GM12872 (cell line): ENCODE data around the gene MYH4.

Source experiments
- CTCF ChIP-seq: IDR thresholded peaks from 3 replicates; pipeline ENCODE4 v1.5.1; 2011; ENCODE audit warnings: low read depth, mild to moderate bottlenecking, low read length, moderate library complexity; ENCODE audit not compliant: insufficient read depth

MYH4 gene

GRCh38 chr17:10469459-10469858 is at the start of gene MYH4:
Gene MYH4 (minus strand): TSS chr17:10469559. CDS start chr17:10466745, 2,814 bp downstream.
- no peak for TF ChIP-seq CTCF

- no peak for TF ChIP-seq CTCF
Observed at GRCh38 chr17:10518271-10519037, 49.1 kb upstream of the MYH4 start, which contains the start of gene MYH1. Gene MYH1 (minus strand): TSS chr17:10518542. CDS start chr17:10516642, 1,900 bp downstream.

GRCh38 chr17:10516638-10517037 is 47.3 kb upstream of the MYH4 start:
- no peak for TF ChIP-seq CTCF

GRCh38 chr17:10516065-10516464 is 46.7 kb upstream of the MYH4 start:
- TF ChIP-seq CTCF = no peak

DNA sequence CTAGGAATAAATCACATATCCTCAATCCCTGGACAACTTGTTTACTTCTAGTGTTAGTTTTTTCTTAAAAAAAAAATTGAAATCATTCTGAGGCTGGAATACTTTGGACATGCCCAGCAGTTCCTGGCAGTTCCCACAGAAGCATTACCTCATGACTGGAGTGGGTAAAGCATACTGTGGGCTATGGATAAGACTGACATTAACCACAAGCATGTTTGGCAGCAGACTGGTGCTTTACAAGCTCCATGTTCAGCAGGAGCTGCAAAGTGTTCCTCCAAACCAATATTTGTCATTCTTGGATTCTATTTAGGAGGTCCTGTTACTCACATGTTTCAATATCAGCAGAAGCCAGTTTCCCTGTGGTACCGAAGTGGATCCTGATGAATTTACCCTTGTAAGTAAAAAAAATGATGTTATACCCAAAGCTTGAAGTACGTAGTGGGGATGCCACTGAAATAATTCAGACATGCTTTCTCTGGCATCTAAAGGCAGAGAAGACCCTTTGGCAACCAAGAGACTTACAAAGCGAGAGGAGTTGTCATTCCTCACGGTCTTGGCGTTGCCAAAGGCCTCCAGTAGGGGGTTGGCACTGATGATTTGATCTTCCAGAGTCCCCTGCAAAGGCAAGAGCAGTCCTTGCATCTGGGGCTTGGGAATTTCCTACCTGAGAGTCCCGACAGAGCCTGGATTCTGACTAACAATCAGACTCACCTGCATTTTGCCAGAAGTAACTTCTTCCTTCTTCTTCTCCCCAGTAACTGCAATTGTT is 44.1 kb upstream of the MYH4 start:
- no peak for TF ChIP-seq CTCF

DNA sequence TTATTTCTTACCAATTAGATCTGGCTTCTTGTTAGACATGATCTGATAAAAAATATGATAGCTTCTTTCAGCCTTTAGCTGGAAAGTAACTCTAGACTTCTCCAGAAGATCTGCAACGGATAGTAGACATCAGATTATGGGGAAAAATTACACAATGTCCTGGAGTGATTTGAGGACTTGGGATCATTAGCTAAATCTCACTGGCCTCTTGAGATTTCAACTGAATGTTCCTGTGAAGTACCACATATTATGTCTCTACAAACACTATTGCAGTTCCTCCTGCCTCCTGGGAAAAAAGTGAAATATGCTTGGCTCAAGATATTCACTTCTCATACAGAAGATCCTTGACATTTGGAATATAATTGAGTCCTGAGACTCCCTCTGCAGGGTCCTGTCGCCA is 43.5 kb upstream of the MYH4 start:
- no peak for TF ChIP-seq CTCF

DNA sequence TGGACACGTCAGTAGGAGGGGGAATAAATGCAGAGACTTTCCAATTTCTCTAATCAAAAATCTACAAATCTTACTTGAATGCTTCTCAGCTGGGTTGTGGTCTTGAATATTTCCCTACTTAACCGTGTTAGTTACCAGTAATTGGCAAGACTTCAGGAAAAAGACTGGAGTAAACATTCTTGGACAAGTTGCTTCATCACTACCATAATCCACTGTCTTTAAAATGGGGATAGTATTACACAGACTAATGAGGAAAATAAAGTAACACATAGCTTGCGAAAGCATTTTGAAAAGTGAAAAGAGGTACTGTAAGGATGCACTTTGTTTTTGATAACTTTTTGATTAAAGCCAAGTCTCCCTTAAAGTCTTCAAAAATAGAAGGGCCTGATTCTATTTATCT is 30.6 kb upstream of the MYH4 start:
- no peak for TF ChIP-seq CTCF
